ENCODE results near the gene PRKN.

DNA sequence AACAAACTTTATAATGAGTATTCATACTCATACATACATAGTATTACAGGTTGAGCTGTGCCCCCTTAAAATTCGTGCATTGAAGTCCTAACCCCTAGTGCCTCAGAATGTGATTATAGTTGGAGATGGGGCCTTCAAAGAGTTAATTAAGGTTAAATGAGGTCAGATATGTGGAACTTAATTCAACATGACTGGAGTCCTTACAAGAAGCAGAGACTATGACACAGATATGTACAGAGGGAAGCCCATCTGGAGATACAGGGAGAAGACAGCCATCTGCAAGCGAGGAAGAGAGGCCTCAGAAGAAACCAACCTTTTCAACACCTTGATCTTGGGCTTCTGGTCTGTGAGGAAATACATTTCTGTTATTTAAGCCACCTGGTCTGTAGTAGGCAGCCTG, 917.6 kb downstream of the PRKN start:
- TF ChIP-seq, protein P1, sequence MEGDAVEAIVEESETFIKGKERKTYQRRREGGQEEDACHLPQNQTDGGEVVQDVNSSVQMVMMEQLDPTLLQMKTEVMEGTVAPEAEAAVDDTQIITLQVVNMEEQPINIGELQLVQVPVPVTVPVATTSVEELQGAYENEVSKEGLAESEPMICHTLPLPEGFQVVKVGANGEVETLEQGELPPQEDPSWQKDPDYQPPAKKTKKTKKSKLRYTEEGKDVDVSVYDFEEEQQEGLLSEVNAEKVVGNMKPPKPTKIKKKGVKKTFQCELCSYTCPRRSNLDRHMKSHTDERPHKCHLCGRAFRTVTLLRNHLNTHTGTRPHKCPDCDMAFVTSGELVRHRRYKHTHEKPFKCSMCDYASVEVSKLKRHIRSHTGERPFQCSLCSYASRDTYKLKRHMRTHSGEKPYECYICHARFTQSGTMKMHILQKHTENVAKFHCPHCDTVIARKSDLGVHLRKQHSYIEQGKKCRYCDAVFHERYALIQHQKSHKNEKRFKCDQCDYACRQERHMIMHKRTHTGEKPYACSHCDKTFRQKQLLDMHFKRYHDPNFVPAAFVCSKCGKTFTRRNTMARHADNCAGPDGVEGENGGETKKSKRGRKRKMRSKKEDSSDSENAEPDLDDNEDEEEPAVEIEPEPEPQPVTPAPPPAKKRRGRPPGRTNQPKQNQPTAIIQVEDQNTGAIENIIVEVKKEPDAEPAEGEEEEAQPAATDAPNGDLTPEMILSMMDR (IDR thresholded peaks at IDR 0.05; ENCODE audit: low read depth, low read length), result no peak
- no peak for TF ChIP-seq EZH2phosphoT487 (IDR thresholded peaks at IDR 0.05; ENCODE audit: low read depth)

Data from OCI-LY3 (cell line).